GM23338 (cell line): ENCODE measurements around the gene CLIP1.
"Not testable (repeated sequence)": the region's sequence is repeated elsewhere in the genome, so short reads cannot be mapped to it uniquely, and the experiment has no call there.

Experiments used
- CREB1 ChIP-seq: fragments of 250-450 bp; sonication (Bioruptor Pico); IDR thresholded peaks from 2 replicates; pipeline ENCODE4 v1.5.0; 2020; ENCODE audit warnings: low read depth, mild to moderate bottlenecking, moderate library complexity
- EZH2 ChIP-seq: fragments of 200-600 bp; sonication (generic); IDR thresholded peaks from one replicate; pipeline ENCODE4 v1.8.0; 2017; ENCODE audit warnings: antibody characterized with exemption, mild to moderate bottlenecking, low read depth; ENCODE audit not compliant: unreplicated experiment
- EZH2phosphoT487 ChIP-seq: fragments of 200-600 bp; sonication (generic); IDR thresholded peaks from one replicate; pipeline ENCODE4 v1.8.1; 2018; ENCODE audit warnings: antibody characterized with exemption; ENCODE audit not compliant: unreplicated experiment
- JUNB ChIP-seq: IDR thresholded peaks from one replicate; pipeline ENCODE4 v1.6.1; 2016; ENCODE audit warnings: antibody characterized with exemption; ENCODE audit not compliant: unreplicated experiment
- POLR2AphosphoS5 ChIP-seq: IDR thresholded peaks from 2 replicates; pipeline ENCODE4 v1.6.1; 2016; ENCODE audit warnings: antibody characterized with exemption, low read depth
- STAT1 ChIP-seq: IDR thresholded peaks from one replicate; pipeline ENCODE4 v1.6.1; 2016; ENCODE audit warnings: antibody characterized with exemption; ENCODE audit not compliant: unreplicated experiment
- ZNF331 ChIP-seq: fragments of 250-450 bp; sonication (Bioruptor Pico); IDR thresholded peaks from 2 replicates; pipeline ENCODE4 v1.5.0; 2020; ENCODE audit warnings: low read depth, mild to moderate bottlenecking, moderate library complexity
- TF ChIP-seq, protein P1 (sequence below), 2 experiments: fragments of 200-600 bp in 1 of 2; sonication (generic) in 1 of 2; conservative IDR thresholded peaks; 2 replicates each; pipeline versions ENCODE4 v1.5.1 to v1.6.1; 2016 to 2017; ENCODE audit warnings: antibody characterized with exemption in 2 of 2, low read depth in 2 of 2, mild to moderate bottlenecking in 2 of 2, moderate library complexity in 1 of 2
- TF ChIP-seq, protein P2 (sequence below): IDR thresholded peaks from 2 replicates; pipeline ENCODE4 v1.6.1; 2016; ENCODE audit warnings: antibody characterized with exemption
- TF ChIP-seq, protein P3 (sequence below): IDR thresholded peaks from one replicate; pipeline ENCODE4 v1.6.1; 2018; ENCODE audit warnings: antibody characterized with exemption; ENCODE audit not compliant: unreplicated experiment
- TF ChIP-seq, protein P4 (sequence below): fragments of 250-450 bp; sonication (Bioruptor Pico); IDR thresholded peaks from 2 replicates; pipeline ENCODE4 v1.5.0; 2020; ENCODE audit warnings: mild to moderate bottlenecking, moderate library complexity

DNA sequence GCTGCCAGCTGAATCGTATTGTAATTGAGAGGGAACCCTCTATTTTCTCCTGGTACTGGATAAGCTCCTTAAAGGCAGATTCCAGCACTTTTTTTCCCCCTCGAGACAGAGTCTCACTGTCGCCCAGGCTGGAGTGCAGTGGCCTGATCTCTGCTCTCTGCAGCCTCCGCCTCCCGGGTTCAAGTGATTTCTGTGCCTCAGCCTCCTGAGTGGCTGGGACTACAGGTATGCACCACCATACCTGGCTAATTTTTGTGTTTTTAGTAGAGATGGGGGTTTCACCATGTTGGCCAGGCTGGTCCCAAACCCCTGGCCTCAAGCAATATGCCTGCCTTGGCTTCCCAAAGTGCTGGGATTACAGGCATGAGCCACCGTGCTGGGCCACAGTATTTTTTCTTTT is 47.4 kb upstream of the CLIP1 start:
- TF ChIP-seq, protein P1, sequence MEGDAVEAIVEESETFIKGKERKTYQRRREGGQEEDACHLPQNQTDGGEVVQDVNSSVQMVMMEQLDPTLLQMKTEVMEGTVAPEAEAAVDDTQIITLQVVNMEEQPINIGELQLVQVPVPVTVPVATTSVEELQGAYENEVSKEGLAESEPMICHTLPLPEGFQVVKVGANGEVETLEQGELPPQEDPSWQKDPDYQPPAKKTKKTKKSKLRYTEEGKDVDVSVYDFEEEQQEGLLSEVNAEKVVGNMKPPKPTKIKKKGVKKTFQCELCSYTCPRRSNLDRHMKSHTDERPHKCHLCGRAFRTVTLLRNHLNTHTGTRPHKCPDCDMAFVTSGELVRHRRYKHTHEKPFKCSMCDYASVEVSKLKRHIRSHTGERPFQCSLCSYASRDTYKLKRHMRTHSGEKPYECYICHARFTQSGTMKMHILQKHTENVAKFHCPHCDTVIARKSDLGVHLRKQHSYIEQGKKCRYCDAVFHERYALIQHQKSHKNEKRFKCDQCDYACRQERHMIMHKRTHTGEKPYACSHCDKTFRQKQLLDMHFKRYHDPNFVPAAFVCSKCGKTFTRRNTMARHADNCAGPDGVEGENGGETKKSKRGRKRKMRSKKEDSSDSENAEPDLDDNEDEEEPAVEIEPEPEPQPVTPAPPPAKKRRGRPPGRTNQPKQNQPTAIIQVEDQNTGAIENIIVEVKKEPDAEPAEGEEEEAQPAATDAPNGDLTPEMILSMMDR (conservative IDR thresholded peaks at IDR 0.05; ENCODE audit: low read depth in 2 of 2), result not testable (repeated sequence)
- TF ChIP-seq EZH2phosphoT487, STAT1, EZH2, POLR2AphosphoS5, CREB1, JUNB, ZNF331: not testable (repeated sequence)
- TF ChIP-seq, protein P2, sequence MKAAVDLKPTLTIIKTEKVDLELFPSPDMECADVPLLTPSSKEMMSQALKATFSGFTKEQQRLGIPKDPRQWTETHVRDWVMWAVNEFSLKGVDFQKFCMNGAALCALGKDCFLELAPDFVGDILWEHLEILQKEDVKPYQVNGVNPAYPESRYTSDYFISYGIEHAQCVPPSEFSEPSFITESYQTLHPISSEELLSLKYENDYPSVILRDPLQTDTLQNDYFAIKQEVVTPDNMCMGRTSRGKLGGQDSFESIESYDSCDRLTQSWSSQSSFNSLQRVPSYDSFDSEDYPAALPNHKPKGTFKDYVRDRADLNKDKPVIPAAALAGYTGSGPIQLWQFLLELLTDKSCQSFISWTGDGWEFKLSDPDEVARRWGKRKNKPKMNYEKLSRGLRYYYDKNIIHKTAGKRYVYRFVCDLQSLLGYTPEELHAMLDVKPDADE, result not testable (repeated sequence)
- TF ChIP-seq, protein P3, sequence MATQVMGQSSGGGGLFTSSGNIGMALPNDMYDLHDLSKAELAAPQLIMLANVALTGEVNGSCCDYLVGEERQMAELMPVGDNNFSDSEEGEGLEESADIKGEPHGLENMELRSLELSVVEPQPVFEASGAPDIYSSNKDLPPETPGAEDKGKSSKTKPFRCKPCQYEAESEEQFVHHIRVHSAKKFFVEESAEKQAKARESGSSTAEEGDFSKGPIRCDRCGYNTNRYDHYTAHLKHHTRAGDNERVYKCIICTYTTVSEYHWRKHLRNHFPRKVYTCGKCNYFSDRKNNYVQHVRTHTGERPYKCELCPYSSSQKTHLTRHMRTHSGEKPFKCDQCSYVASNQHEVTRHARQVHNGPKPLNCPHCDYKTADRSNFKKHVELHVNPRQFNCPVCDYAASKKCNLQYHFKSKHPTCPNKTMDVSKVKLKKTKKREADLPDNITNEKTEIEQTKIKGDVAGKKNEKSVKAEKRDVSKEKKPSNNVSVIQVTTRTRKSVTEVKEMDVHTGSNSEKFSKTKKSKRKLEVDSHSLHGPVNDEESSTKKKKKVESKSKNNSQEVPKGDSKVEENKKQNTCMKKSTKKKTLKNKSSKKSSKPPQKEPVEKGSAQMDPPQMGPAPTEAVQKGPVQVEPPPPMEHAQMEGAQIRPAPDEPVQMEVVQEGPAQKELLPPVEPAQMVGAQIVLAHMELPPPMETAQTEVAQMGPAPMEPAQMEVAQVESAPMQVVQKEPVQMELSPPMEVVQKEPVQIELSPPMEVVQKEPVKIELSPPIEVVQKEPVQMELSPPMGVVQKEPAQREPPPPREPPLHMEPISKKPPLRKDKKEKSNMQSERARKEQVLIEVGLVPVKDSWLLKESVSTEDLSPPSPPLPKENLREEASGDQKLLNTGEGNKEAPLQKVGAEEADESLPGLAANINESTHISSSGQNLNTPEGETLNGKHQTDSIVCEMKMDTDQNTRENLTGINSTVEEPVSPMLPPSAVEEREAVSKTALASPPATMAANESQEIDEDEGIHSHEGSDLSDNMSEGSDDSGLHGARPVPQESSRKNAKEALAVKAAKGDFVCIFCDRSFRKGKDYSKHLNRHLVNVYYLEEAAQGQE, result not testable (repeated sequence)
- TF ChIP-seq, protein P4, sequence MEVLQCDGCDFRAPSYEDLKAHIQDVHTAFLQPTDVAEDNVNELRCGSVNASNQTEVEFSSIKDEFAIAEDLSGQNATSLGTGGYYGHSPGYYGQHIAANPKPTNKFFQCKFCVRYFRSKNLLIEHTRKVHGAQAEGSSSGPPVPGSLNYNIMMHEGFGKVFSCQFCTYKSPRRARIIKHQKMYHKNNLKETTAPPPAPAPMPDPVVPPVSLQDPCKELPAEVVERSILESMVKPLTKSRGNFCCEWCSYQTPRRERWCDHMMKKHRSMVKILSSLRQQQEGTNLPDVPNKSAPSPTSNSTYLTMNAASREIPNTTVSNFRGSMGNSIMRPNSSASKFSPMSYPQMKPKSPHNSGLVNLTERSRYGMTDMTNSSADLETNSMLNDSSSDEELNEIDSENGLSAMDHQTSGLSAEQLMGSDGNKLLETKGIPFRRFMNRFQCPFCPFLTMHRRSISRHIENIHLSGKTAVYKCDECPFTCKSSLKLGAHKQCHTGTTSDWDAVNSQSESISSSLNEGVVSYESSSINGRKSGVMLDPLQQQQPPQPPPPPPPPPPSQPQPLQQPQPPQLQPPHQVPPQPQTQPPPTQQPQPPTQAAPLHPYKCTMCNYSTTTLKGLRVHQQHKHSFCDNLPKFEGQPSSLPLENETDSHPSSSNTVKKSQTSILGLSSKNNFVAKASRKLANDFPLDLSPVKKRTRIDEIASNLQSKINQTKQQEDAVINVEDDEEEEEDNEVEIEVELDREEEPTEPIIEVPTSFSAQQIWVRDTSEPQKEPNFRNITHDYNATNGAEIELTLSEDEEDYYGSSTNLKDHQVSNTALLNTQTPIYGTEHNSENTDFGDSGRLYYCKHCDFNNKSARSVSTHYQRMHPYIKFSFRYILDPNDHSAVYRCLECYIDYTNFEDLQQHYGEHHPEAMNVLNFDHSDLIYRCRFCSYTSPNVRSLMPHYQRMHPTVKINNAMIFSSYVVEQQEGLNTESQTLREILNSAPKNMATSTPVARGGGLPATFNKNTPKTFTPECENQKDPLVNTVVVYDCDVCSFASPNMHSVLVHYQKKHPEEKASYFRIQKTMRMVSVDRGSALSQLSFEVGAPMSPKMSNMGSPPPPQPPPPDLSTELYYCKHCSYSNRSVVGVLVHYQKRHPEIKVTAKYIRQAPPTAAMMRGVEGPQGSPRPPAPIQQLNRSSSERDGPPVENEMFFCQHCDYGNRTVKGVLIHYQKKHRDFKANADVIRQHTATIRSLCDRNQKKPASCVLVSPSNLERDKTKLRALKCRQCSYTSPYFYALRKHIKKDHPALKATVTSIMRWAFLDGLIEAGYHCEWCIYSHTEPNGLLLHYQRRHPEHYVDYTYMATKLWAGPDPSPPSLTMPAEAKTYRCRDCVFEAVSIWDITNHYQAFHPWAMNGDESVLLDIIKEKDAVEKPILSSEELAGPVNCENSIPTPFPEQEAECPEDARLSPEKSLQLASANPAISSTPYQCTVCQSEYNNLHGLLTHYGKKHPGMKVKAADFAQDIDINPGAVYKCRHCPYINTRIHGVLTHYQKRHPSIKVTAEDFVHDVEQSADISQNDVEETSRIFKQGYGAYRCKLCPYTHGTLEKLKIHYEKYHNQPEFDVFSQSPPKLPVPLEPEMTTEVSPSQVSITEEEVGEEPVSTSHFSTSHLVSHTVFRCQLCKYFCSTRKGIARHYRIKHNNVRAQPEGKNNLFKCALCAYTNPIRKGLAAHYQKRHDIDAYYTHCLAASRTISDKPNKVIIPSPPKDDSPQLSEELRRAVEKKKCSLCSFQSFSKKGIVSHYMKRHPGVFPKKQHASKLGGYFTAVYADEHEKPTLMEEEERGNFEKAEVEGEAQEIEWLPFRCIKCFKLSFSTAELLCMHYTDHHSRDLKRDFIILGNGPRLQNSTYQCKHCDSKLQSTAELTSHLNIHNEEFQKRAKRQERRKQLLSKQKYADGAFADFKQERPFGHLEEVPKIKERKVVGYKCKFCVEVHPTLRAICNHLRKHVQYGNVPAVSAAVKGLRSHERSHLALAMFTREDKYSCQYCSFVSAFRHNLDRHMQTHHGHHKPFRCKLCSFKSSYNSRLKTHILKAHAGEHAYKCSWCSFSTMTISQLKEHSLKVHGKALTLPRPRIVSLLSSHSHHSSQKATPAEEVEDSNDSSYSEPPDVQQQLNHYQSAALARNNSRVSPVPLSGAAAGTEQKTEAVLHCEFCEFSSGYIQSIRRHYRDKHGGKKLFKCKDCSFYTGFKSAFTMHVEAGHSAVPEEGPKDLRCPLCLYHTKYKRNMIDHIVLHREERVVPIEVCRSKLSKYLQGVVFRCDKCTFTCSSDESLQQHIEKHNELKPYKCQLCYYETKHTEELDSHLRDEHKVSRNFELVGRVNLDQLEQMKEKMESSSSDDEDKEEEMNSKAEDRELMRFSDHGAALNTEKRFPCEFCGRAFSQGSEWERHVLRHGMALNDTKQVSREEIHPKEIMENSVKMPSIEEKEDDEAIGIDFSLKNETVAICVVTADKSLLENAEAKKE (CRISPR knock-in tag), result not testable (repeated sequence)
